IMR-90 (cell line): ENCODE measurements around the gene IER5. TPM values are rescaled to one million over a fixed set of nuclear protein-coding genes. Genes with fewer than 3 reads are reported as not detected.

Experiments
- ATAC-seq: fragments of 200-7000 bp; cut with Tn5 transposase; 2 replicates; pipeline ENCODE4 v1.9.1; 2020; ENCODE audit warnings: low read depth, mild to moderate bottlenecking, moderate library complexity
- BruUV-seq: library from RNA; stranded (reverse); fragments of 400-500 nt; replicated peaks from 2 replicates; lab custom pipeline; 2021; lab: Mats Ljungman, UMichigan
- CTCF ChIA-PET: fragments of 300-600 bp; formaldehyde crosslinking; extraction: SDS; loops from one replicate; lab custom pipeline; 2021; ENCODE audit warnings: antibody characterized with exemption; lab: Yijun Ruan, JAX
- POLR2A ChIA-PET: fragments of 300-600 bp; sonication (Branson Sonifier 250); formaldehyde crosslinking; loops from one replicate; lab custom pipeline; 2022; ENCODE audit warnings: antibody characterized with exemption; ENCODE audit not compliant: unreplicated experiment; lab: Charles Lee
- DNase-seq: peaks from one replicate; pipeline ENCODE4 v3.0.0; 2013
- H2AFZ ChIP-seq: replicated peaks from 2 replicates; pipeline ENCODE3; 2013; ENCODE audit warnings: low read length, mild to moderate bottlenecking; ENCODE audit not compliant: poor library complexity
- H2AK5ac ChIP-seq: 2 replicates; pipeline ENCODE4 v1.6.1; 2013; ENCODE audit warnings: low read depth, low read length, inconsistent platforms
- H2AK9ac ChIP-seq: replicated peaks from 2 replicates; pipeline ENCODE3; 2013; ENCODE audit warnings: mild to moderate bottlenecking, low read depth, low read length, moderate library complexity; ENCODE audit not compliant: poor library complexity
- H2BK120ac ChIP-seq: 2 replicates; pipeline ENCODE4 v1.6.1; 2013; ENCODE audit warnings: low read depth, low read length, inconsistent platforms
- H2BK15ac ChIP-seq: 3 replicates; pipeline ENCODE4 v1.6.1; 2013; ENCODE audit warnings: low read depth, low read length, inconsistent platforms
- H2BK20ac ChIP-seq: 2 replicates; pipeline ENCODE4 v1.6.1; 2013; ENCODE audit warnings: low read depth, mild to moderate bottlenecking, inconsistent platforms, low read length, moderate library complexity
- H2BK5ac ChIP-seq: 2 replicates; pipeline ENCODE4 v1.6.1; 2013; ENCODE audit warnings: mild to moderate bottlenecking, low read depth, low read length, inconsistent platforms; ENCODE audit not compliant: poor library complexity, severe bottlenecking
- H3K14ac ChIP-seq: replicated peaks from 2 replicates; pipeline ENCODE4 v1.6.1; 2013; ENCODE audit warnings: low read depth, low read length, inconsistent platforms
- H3K18ac ChIP-seq: 2 replicates; pipeline ENCODE4 v1.6.1; 2013; ENCODE audit warnings: low read depth, low read length, control low read depth
- H3K23ac ChIP-seq: 2 replicates; pipeline ENCODE4 v1.6.1; 2013; ENCODE audit warnings: low read depth, low read length, inconsistent platforms
- H3K27ac ChIP-seq: 2 replicates; pipeline ENCODE4 v1.5.1; 2013; ENCODE audit warnings: mild to moderate bottlenecking, control low read depth, low read length; ENCODE audit not compliant: insufficient read depth
- H3K27me3 ChIP-seq: 2 replicates; pipeline ENCODE4 v1.6.1; 2013; ENCODE audit warnings: low read length; ENCODE audit not compliant: control insufficient read depth, insufficient read depth
- H3K36me3 ChIP-seq: 2 replicates; pipeline ENCODE4 v1.6.1; 2013; ENCODE audit warnings: low read length, mixed read lengths; ENCODE audit not compliant: control insufficient read depth, insufficient read depth
- H3K4ac ChIP-seq: 2 replicates; pipeline ENCODE4 v1.6.1; 2013; ENCODE audit warnings: low read depth, low read length, inconsistent platforms
- H3K4me1 ChIP-seq: 2 replicates; pipeline ENCODE4 v1.6.1; 2013; ENCODE audit warnings: low read length, mixed read lengths; ENCODE audit not compliant: control insufficient read depth, insufficient read depth
- H3K4me2 ChIP-seq: 2 replicates; pipeline ENCODE4 v1.6.1; 2013; ENCODE audit warnings: low read depth, mild to moderate bottlenecking, control low read depth, low read length, moderate library complexity
- H3K4me3 ChIP-seq: 2 replicates; pipeline ENCODE4 v1.5.1; 2013; ENCODE audit warnings: low read depth, mild to moderate bottlenecking, control low read depth, low read length, moderate library complexity; ENCODE audit not compliant: insufficient read depth
- H3K56ac ChIP-seq: 2 replicates; pipeline ENCODE4 v1.6.1; 2013; ENCODE audit warnings: low read length, inconsistent platforms; ENCODE audit not compliant: insufficient read depth; ENCODE audit errors: extremely low read depth
- H3K79me1 ChIP-seq, 2 experiments: 2 replicates each; pipeline ENCODE4 v1.6.1; 2013; ENCODE audit warnings: low read length in 2 of 2, inconsistent platforms in 1 of 2, low read depth in 1 of 2
- H3K9ac ChIP-seq: 2 replicates; pipeline ENCODE4 v1.6.1; 2013; ENCODE audit warnings: low read depth, low read length, control low read depth
- H3K9me1 ChIP-seq: 2 replicates; pipeline ENCODE4 v1.6.1; 2013; ENCODE audit warnings: low read length, inconsistent platforms; ENCODE audit not compliant: insufficient read depth
- H3K9me3 ChIP-seq: 2 replicates; pipeline ENCODE4 v1.6.1; 2013; ENCODE audit warnings: low read length; ENCODE audit not compliant: control insufficient read depth, insufficient read depth
- H4K20me1 ChIP-seq: 2 replicates; pipeline ENCODE4 v1.6.1; 2013; ENCODE audit warnings: low read length, inconsistent platforms; ENCODE audit not compliant: insufficient read depth
- H4K5ac ChIP-seq: 2 replicates; pipeline ENCODE4 v1.6.1; 2013; ENCODE audit warnings: mild to moderate bottlenecking, low read depth, low read length, control low read depth
- H4K8ac ChIP-seq, 2 experiments: 2 replicates each; pipeline ENCODE4 v1.6.1; 2013; ENCODE audit warnings: low read depth in 2 of 2, low read length in 2 of 2, control low read depth in 1 of 2, inconsistent platforms in 1 of 2
- H4K91ac ChIP-seq: 2 replicates; pipeline ENCODE4 v1.6.1; 2013; ENCODE audit warnings: low read depth, low read length, inconsistent platforms; ENCODE audit not compliant: insufficient read depth
- MXI1 ChIP-seq: IDR thresholded peaks from 2 replicates; pipeline ENCODE4 v1.6.1; 2012; ENCODE audit warnings: low read depth, mild to moderate bottlenecking, low read length, moderate library complexity, borderline replicate concordance
- NFE2L2 ChIP-seq: fragments of 150-350 bp; IDR thresholded peaks from 2 replicates; pipeline ENCODE4 v1.6.1; 2016; ENCODE audit warnings: low read depth, mild to moderate bottlenecking, low read length
- SMC3 ChIP-seq: fragments of 150-350 bp; IDR thresholded peaks from 2 replicates; pipeline ENCODE4 v1.6.1; 2016; ENCODE audit warnings: low read depth, mild to moderate bottlenecking, antibody characterized with exemption, low read length, moderate library complexity
- WGBS, 2 experiments: methylation state at CpG; one replicate each; pipeline versions ENCODE4 v1.1.5 to v1.1.7; 2013; ENCODE audit warnings: missing lambda C conversion rate in 2 of 2; ENCODE audit not compliant: insufficient read length in 1 of 2; ENCODE audit errors: extremely low coverage in 2 of 2; 5-methylcytosine and 5-hydroxymethylcytosine counted together
- dilution Hi-C: fragments of 300-500 bp; cut with HindIII; formaldehyde crosslinking; loops from one replicate; pipeline ENCODE4 v1.14.3; 2018; ENCODE audit warnings: low sequenced_read_pairs; ENCODE audit not compliant: unreplicated experiment
- in situ Hi-C: fragments of 300-500 bp; cut with MboI; formaldehyde crosslinking; loops from 3 replicates; pipeline ENCODE4 v1.14.3; 2019; ENCODE audit warnings: low sequenced_read_pairs, inconsistent platforms, mixed read lengths
- intact Hi-C: fragments of 100-400 bp; cut with micrococcal nuclease; formaldehyde crosslinking; loops from 2 replicates; pipeline ENCODE4 v1.10.0; 2022
- polyA plus RNA-seq, 3 experiments: library from polyadenylated mRNA; depleted of rRNA; stranded (reverse); fragments of >200 nt; gene quantifications; 2 replicates each; pipeline ENCODE4 v1.2.3, GENCODE V29; 2012; ENCODE audit warnings: low replicate concordance in 1 of 3
- total RNA-seq: library from RNA; depleted of rRNA; stranded (reverse); fragments of >200 nt; gene quantifications from 2 replicates; pipeline ENCODE4 v1.2.3, GENCODE V29; 2012

IER5 gene
- total and polyA plus RNA-seq, 2 of the 4 experiments (the other 2 are of a cell fraction) = 15.8 to 27.1 TPM

DNA sequence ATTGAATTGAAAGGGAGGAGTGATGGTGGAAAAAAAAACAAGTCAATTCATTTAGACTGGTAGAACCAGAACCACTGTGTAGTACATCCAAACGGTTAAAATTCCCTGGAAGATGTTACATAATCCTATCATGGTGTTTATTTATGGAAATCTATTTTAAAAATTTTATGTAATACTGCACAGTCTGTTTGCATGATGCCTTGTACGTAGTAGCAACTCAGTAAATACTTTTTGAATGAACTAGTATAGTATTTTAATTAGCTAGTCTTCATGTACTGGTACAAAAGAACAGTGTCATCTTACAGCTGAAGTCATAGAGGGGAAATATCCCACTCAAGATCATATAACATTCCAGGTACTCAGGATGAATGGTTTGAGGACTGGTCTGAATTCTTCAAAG, 27.0 kb upstream of the IER5 start:
- Histone ChIP-seq H4K5ac (no peak overlapping the region), H3K4ac (no peak overlapping the region), H2BK120ac (no peak overlapping the region), H3K4me1 (peaks cover 3% of the 10 kb centered on the region), H3K56ac (no peak overlapping the region), H3K79me1 (no peaks in the 10 kb centered on the region), H3K9ac (no peak overlapping the region), H3K36me3 (no peaks in the 10 kb centered on the region), H2AK5ac (no peak overlapping the region), H3K14ac (no peak overlapping the region), H2AFZ (no peak overlapping the region), H2AK9ac (no peak overlapping the region), H2BK20ac (no peak overlapping the region), H2BK15ac (no peak overlapping the region), H4K91ac (no peak overlapping the region), H3K9me1 (no peaks in the 10 kb centered on the region), H3K9me3 (peaks cover 3% of the 10 kb centered on the region), H4K20me1 (no peaks in the 10 kb centered on the region), H3K27me3 (no peaks in the 10 kb centered on the region), H2BK5ac (no peak overlapping the region), H3K4me2 (no peak overlapping the region), H3K18ac (no peak overlapping the region), H3K4me3 (no peak overlapping the region), H3K23ac (no peak overlapping the region), H3K27ac (no peak overlapping the region), H4K8ac (no peak overlapping the region)
- intact Hi-C loops (no loop called here), dilution Hi-C loops (no loop called here), in situ Hi-C loops (no loop called here)
- no CpG with 5 or more reads among the region's 2 CpGs for whole genome bisulfite sequencing, 2 experiments
- ChIA-PET POLR2A (no interaction called here), CTCF (no interaction called here)
- TF ChIP-seq MXI1 (no peak), NFE2L2 (no peak), SMC3 (no peak)
- DNase-seq (no peak), ATAC-seq (peak; percentile 32; the same call in 1 of the 2 replicates)
- BruUV-seq = no TSS peak
